Measurements from ENCODE around the gene TCHP.

TCHP gene

GRCh38 chr12:109958374-109958773 is 58.3 kb downstream of the TCHP start:
- H3K4me2 ChIP-seq (ENCODE audit: insufficient read depth, low read length) = no peak overlapping the region
- H3K4me3 ChIP-seq (ENCODE audit: low read depth in 1 of 2, low read length in 2 of 2) = no peak overlapping the region

GRCh38 chr12:109959411-109960093 is 59.5 kb downstream of the TCHP start:
- DNase-seq (no peak), ATAC-seq (ENCODE audit: insufficient read depth, low read depth) (no peak)
- Histone ChIP-seq H3K4me2 (ENCODE audit: insufficient read depth, low read length) (no peak overlapping the region), H3K36me3 (ENCODE audit: insufficient read depth, low read length) (peaks cover 76% of the 10 kb centered on the region), H4K20me1 (ENCODE audit: insufficient read depth, low read length) (no peaks in the 10 kb centered on the region), H2AFZ (ENCODE audit: low read depth, low read length) (no peak overlapping the region), H3K9me3 (ENCODE audit: insufficient read depth, low read length, severe bottlenecking) (no peaks in the 10 kb centered on the region), H3K4me3 (ENCODE audit: low read depth in 1 of 2, low read length in 2 of 2) (no peak overlapping the region), H3K9ac (ENCODE audit: low read depth, low read length) (no peak overlapping the region), H3K4me1 (ENCODE audit: insufficient read depth, low read length) (no peaks in the 10 kb centered on the region), H3K79me2 (ENCODE audit: insufficient read depth, low read length) (no peaks in the 10 kb centered on the region), H3K27ac (ENCODE audit: low read length) (no peak overlapping the region), H3K27me3 (ENCODE audit: insufficient read depth, low read length, poor library complexity) (no peaks in the 10 kb centered on the region)
- TF ChIP-seq EZH2 (IDR thresholded peaks at IDR 0.05; ENCODE audit: borderline replicate concordance, low read depth, low read length, severe bottlenecking) (no peak), CTCF (IDR thresholded peaks at IDR 0.05; ENCODE audit: borderline replicate concordance, extremely low read depth, low read length, poor library complexity, severe bottlenecking) (no peak)

More at GRCh38 chr12:109958374-109958773, 58.3 kb downstream of the TCHP start:
- Histone ChIP-seq H3K79me2 (ENCODE audit: insufficient read depth, low read length) (no peaks in the 10 kb centered on the region), H3K27me3 (ENCODE audit: insufficient read depth, low read length, poor library complexity) (no peaks in the 10 kb centered on the region), H4K20me1 (ENCODE audit: insufficient read depth, low read length) (no peaks in the 10 kb centered on the region), H3K4me1 (ENCODE audit: insufficient read depth, low read length) (no peaks in the 10 kb centered on the region), H3K36me3 (ENCODE audit: insufficient read depth, low read length) (peaks cover 74% of the 10 kb centered on the region), H3K27ac (ENCODE audit: low read length) (no peak overlapping the region), H3K9me3 (ENCODE audit: insufficient read depth, low read length, severe bottlenecking) (no peaks in the 10 kb centered on the region), H2AFZ (ENCODE audit: low read depth, low read length) (no peak overlapping the region), H3K9ac (ENCODE audit: low read depth, low read length) (no peak overlapping the region)
- ATAC-seq (ENCODE audit: insufficient read depth, low read depth) (no peak), DNase-seq (no peak)
- TF ChIP-seq CTCF (IDR thresholded peaks at IDR 0.05; ENCODE audit: borderline replicate concordance, extremely low read depth, low read length, poor library complexity, severe bottlenecking) = no peak
- no peak for TF ChIP-seq EZH2 (IDR thresholded peaks at IDR 0.05; ENCODE audit: borderline replicate concordance, low read depth, low read length, severe bottlenecking)

GRCh38 chr12:109961201-109961600 is 61.1 kb downstream of the TCHP start:
- Histone ChIP-seq H3K9ac (ENCODE audit: low read depth, low read length) (no peak overlapping the region), H3K4me3 (ENCODE audit: low read depth in 1 of 2, low read length in 2 of 2) (no peak overlapping the region), H2AFZ (ENCODE audit: low read depth, low read length) (no peak overlapping the region), H3K4me1 (ENCODE audit: insufficient read depth, low read length) (no peaks in the 10 kb centered on the region), H3K9me3 (ENCODE audit: insufficient read depth, low read length, severe bottlenecking) (no peaks in the 10 kb centered on the region), H4K20me1 (ENCODE audit: insufficient read depth, low read length) (no peaks in the 10 kb centered on the region), H3K79me2 (ENCODE audit: insufficient read depth, low read length) (no peaks in the 10 kb centered on the region), H3K27ac (ENCODE audit: low read length) (no peak overlapping the region), H3K36me3 (ENCODE audit: insufficient read depth, low read length) (peaks cover 81% of the 10 kb centered on the region), H3K4me2 (ENCODE audit: insufficient read depth, low read length) (no peak overlapping the region), H3K27me3 (ENCODE audit: insufficient read depth, low read length, poor library complexity) (no peaks in the 10 kb centered on the region)
- no peak for TF ChIP-seq CTCF (IDR thresholded peaks at IDR 0.05; ENCODE audit: borderline replicate concordance, extremely low read depth, low read length, poor library complexity, severe bottlenecking)
- TF ChIP-seq EZH2 (IDR thresholded peaks at IDR 0.05; ENCODE audit: borderline replicate concordance, low read depth, low read length, severe bottlenecking) = no peak
- ATAC-seq (ENCODE audit: insufficient read depth, low read depth) (no peak), DNase-seq (no peak)
